NCI-H2081 treated with DMSO at 0.1 percent for 48 hours (cell line): Measurements from ENCODE around the gene B3GNT8.
"Not testable (repeated sequence)": the region's sequence is repeated elsewhere in the genome, so short reads cannot be mapped to it uniquely, and the experiment has no call there.

Source experiments
- DNase-seq: peaks from one replicate; lab custom pipeline; 2025; lab: John Stamatoyannopoulos, UW

B3GNT8 gene

GRCh38 chr19:41426952-41427646, at the start of gene B3GNT8:
Gene B3GNT8, minus strand, starts transcription at chr19:41427374. Its CDS starts 596 bp downstream, at chr19:41426778.
- DNase-seq: no peak

GRCh38 chr19:41476583-41476982, 49.4 kb upstream of the B3GNT8 start:
- DNase-seq: no peak

- not testable (repeated sequence) for DNase-seq
Observed at GRCh38 chr19:41463257-41464256, 36.4 kb upstream of the B3GNT8 start.

- no peak for DNase-seq
Observed at GRCh38 chr19:41462497-41462896, 35.3 kb upstream of the B3GNT8 start.

GRCh38 chr19:41457241-41457640, 30.1 kb upstream of the B3GNT8 start:
- no peak for DNase-seq

GRCh38 chr19:41456342-41456918, 29.3 kb upstream of the B3GNT8 start:
- DNase-seq: no peak

- no peak for DNase-seq
Observed at GRCh38 chr19:41455936-41456335, 28.8 kb upstream of the B3GNT8 start.

GRCh38 chr19:41452584-41453275, 25.6 kb upstream of the B3GNT8 start:
- no peak for DNase-seq

- DNase-seq: no peak
Observed at GRCh38 chr19:41449865-41450178, 22.6 kb upstream of the B3GNT8 start.

GRCh38 chr19:41449079-41449864, 22.1 kb upstream of the B3GNT8 start:
- DNase-seq: no peak

GRCh38 chr19:41447732-41448332, 20.7 kb upstream of the B3GNT8 start:
- no peak for DNase-seq

GRCh38 chr19:41445575-41445974, 18.4 kb upstream of the B3GNT8 start:
- DNase-seq: no peak

- DNase-seq: no peak
Observed at GRCh38 chr19:41443813-41444455, 16.8 kb upstream of the B3GNT8 start.

GRCh38 chr19:41442473-41443355, 15.5 kb upstream of the B3GNT8 start, which contains the start of gene ERICH4:
Gene ERICH4, plus strand, starts transcription at chr19:41443156. Its CDS starts 14 bp downstream, at chr19:41443170.
- DNase-seq: no peak

- no peak for DNase-seq
Observed at GRCh38 chr19:41441321-41441945, 14.3 kb upstream of the B3GNT8 start.

- peak; percentile 92 for DNase-seq
Observed at GRCh38 chr19:41439441-41440222, 12.5 kb upstream of the B3GNT8 start, which contains the start of gene DMAC2. Gene DMAC2, minus strand, starts transcription at chr19:41439912. Its CDS starts 13 bp downstream, at chr19:41439899.

- DNase-seq: no peak
Observed at GRCh38 chr19:41437944-41438574, 10.9 kb upstream of the B3GNT8 start.

- no peak for DNase-seq
Observed at GRCh38 chr19:41436674-41436951, 9.4 kb upstream of the B3GNT8 start.
